HG03520 (cell line): ENCODE data around the gene CDHR2.
"Not testable (repeated sequence)": the region's sequence is repeated elsewhere in the genome, so short reads cannot be mapped to it uniquely, and the experiment has no call there.

Source experiments
- ATAC-seq: cut with Tn5 transposase; IDR thresholded peaks from one replicate; pipeline ENCODE4 v1.9.1; 2021; ENCODE audit warnings: mild to moderate bottlenecking, moderate library complexity; ENCODE audit not compliant: unreplicated experiment

CDHR2 gene

GRCh38 chr5:176561259-176561658 is 12.1 kb downstream of the CDHR2 start:
- no peak for ATAC-seq

- ATAC-seq = no peak
These were observed 13.0 kb downstream of the CDHR2 start for GRCh38 chr5:176562189-176562588.

- no peak for ATAC-seq
These were observed 14.9 kb downstream of the CDHR2 start for GRCh38 chr5:176564002-176564401.

- no peak for ATAC-seq
These were observed 16.7 kb downstream of the CDHR2 start for GRCh38 chr5:176565760-176566288.

- no peak for ATAC-seq
These were observed 19.5 kb downstream of the CDHR2 start for GRCh38 chr5:176568657-176569056.

- no peak for ATAC-seq
These were observed 20.9 kb downstream of the CDHR2 start for GRCh38 chr5:176570044-176570443.

GRCh38 chr5:176573564-176574296 is 24.6 kb downstream of the CDHR2 start:
- no peak for ATAC-seq

- no peak for ATAC-seq
These were observed 25.1 kb downstream of the CDHR2 start for GRCh38 chr5:176574297-176574591.

GRCh38 chr5:176575066-176575465 is 25.9 kb downstream of the CDHR2 start:
- no peak for ATAC-seq

GRCh38 chr5:176575488-176576422 is 26.6 kb downstream of the CDHR2 start:
- ATAC-seq = no peak

- ATAC-seq = no peak
These were observed 28.4 kb downstream of the CDHR2 start for GRCh38 chr5:176577312-176578176.

GRCh38 chr5:176578391-176578808 is 29.3 kb downstream of the CDHR2 start:
- ATAC-seq = no peak

GRCh38 chr5:176579323-176579722 is 30.2 kb downstream of the CDHR2 start:
- no peak for ATAC-seq

GRCh38 chr5:176581361-176581760 is 32.2 kb downstream of the CDHR2 start:
- ATAC-seq = no peak

- ATAC-seq = no peak
These were observed 33.9 kb downstream of the CDHR2 start for GRCh38 chr5:176583076-176583475.

- no peak for ATAC-seq
These were observed 38.3 kb downstream of the CDHR2 start for GRCh38 chr5:176587398-176587797.

GRCh38 chr5:176588297-176588696 is 39.2 kb downstream of the CDHR2 start:
- no peak for ATAC-seq

- ATAC-seq = no peak
These were observed 40.1 kb downstream of the CDHR2 start for GRCh38 chr5:176589039-176589769.

- ATAC-seq = no peak
These were observed 41.0 kb downstream of the CDHR2 start for GRCh38 chr5:176590035-176590717.

- ATAC-seq = not testable (repeated sequence)
These were observed 42.5 kb downstream of the CDHR2 start for GRCh38 chr5:176591667-176592066.
